IMR-90 (cell line): ENCODE measurements around the gene SEMA5A. TPM values are rescaled to one million over a fixed set of nuclear protein-coding genes. Genes with fewer than 3 reads are reported as not detected.

ENCODE experiments used
- ATAC-seq: fragments of 200-7000 bp; cut with Tn5 transposase; 2 replicates; pipeline ENCODE4 v1.9.1; 2020; ENCODE audit warnings: low read depth, mild to moderate bottlenecking, moderate library complexity
- BruUV-seq: library from RNA; stranded (reverse); fragments of 400-500 nt; replicated peaks from 2 replicates; lab custom pipeline; 2021; lab: Mats Ljungman, UMichigan
- CTCF ChIA-PET: fragments of 300-600 bp; formaldehyde crosslinking; extraction: SDS; loops from one replicate; lab custom pipeline; 2021; ENCODE audit warnings: antibody characterized with exemption; lab: Yijun Ruan, JAX
- POLR2A ChIA-PET: fragments of 300-600 bp; sonication (Branson Sonifier 250); formaldehyde crosslinking; loops from one replicate; lab custom pipeline; 2022; ENCODE audit warnings: antibody characterized with exemption; ENCODE audit not compliant: unreplicated experiment; lab: Charles Lee
- DNase-seq: peaks from one replicate; pipeline ENCODE4 v3.0.0; 2013
- H2AFZ ChIP-seq: replicated peaks from 2 replicates; pipeline ENCODE3; 2013; ENCODE audit warnings: low read length, mild to moderate bottlenecking; ENCODE audit not compliant: poor library complexity
- H2AK5ac ChIP-seq: 2 replicates; pipeline ENCODE4 v1.6.1; 2013; ENCODE audit warnings: low read depth, low read length, inconsistent platforms
- H2AK9ac ChIP-seq: replicated peaks from 2 replicates; pipeline ENCODE3; 2013; ENCODE audit warnings: mild to moderate bottlenecking, low read depth, low read length, moderate library complexity; ENCODE audit not compliant: poor library complexity
- H2BK120ac ChIP-seq: 2 replicates; pipeline ENCODE4 v1.6.1; 2013; ENCODE audit warnings: low read depth, low read length, inconsistent platforms
- H2BK15ac ChIP-seq: 3 replicates; pipeline ENCODE4 v1.6.1; 2013; ENCODE audit warnings: low read depth, low read length, inconsistent platforms
- H2BK20ac ChIP-seq: 2 replicates; pipeline ENCODE4 v1.6.1; 2013; ENCODE audit warnings: low read depth, mild to moderate bottlenecking, inconsistent platforms, low read length, moderate library complexity
- H2BK5ac ChIP-seq: 2 replicates; pipeline ENCODE4 v1.6.1; 2013; ENCODE audit warnings: mild to moderate bottlenecking, low read depth, low read length, inconsistent platforms; ENCODE audit not compliant: poor library complexity, severe bottlenecking
- H3K14ac ChIP-seq: replicated peaks from 2 replicates; pipeline ENCODE4 v1.6.1; 2013; ENCODE audit warnings: low read depth, low read length, inconsistent platforms
- H3K18ac ChIP-seq: 2 replicates; pipeline ENCODE4 v1.6.1; 2013; ENCODE audit warnings: low read depth, low read length, control low read depth
- H3K23ac ChIP-seq: 2 replicates; pipeline ENCODE4 v1.6.1; 2013; ENCODE audit warnings: low read depth, low read length, inconsistent platforms
- H3K27ac ChIP-seq: 2 replicates; pipeline ENCODE4 v1.5.1; 2013; ENCODE audit warnings: mild to moderate bottlenecking, control low read depth, low read length; ENCODE audit not compliant: insufficient read depth
- H3K27me3 ChIP-seq: 2 replicates; pipeline ENCODE4 v1.6.1; 2013; ENCODE audit warnings: low read length; ENCODE audit not compliant: control insufficient read depth, insufficient read depth
- H3K36me3 ChIP-seq: 2 replicates; pipeline ENCODE4 v1.6.1; 2013; ENCODE audit warnings: low read length, mixed read lengths; ENCODE audit not compliant: control insufficient read depth, insufficient read depth
- H3K4ac ChIP-seq: 2 replicates; pipeline ENCODE4 v1.6.1; 2013; ENCODE audit warnings: low read depth, low read length, inconsistent platforms
- H3K4me1 ChIP-seq: 2 replicates; pipeline ENCODE4 v1.6.1; 2013; ENCODE audit warnings: low read length, mixed read lengths; ENCODE audit not compliant: control insufficient read depth, insufficient read depth
- H3K4me2 ChIP-seq: 2 replicates; pipeline ENCODE4 v1.6.1; 2013; ENCODE audit warnings: low read depth, mild to moderate bottlenecking, control low read depth, low read length, moderate library complexity
- H3K4me3 ChIP-seq: 2 replicates; pipeline ENCODE4 v1.5.1; 2013; ENCODE audit warnings: low read depth, mild to moderate bottlenecking, control low read depth, low read length, moderate library complexity; ENCODE audit not compliant: insufficient read depth
- H3K56ac ChIP-seq: 2 replicates; pipeline ENCODE4 v1.6.1; 2013; ENCODE audit warnings: low read length, inconsistent platforms; ENCODE audit not compliant: insufficient read depth; ENCODE audit errors: extremely low read depth
- H3K79me1 ChIP-seq, 2 experiments: 2 replicates each; pipeline ENCODE4 v1.6.1; 2013; ENCODE audit warnings: low read length in 2 of 2, inconsistent platforms in 1 of 2, low read depth in 1 of 2
- H3K9ac ChIP-seq: 2 replicates; pipeline ENCODE4 v1.6.1; 2013; ENCODE audit warnings: low read depth, low read length, control low read depth
- H3K9me1 ChIP-seq: 2 replicates; pipeline ENCODE4 v1.6.1; 2013; ENCODE audit warnings: low read length, inconsistent platforms; ENCODE audit not compliant: insufficient read depth
- H3K9me3 ChIP-seq: 2 replicates; pipeline ENCODE4 v1.6.1; 2013; ENCODE audit warnings: low read length; ENCODE audit not compliant: control insufficient read depth, insufficient read depth
- H4K20me1 ChIP-seq: 2 replicates; pipeline ENCODE4 v1.6.1; 2013; ENCODE audit warnings: low read length, inconsistent platforms; ENCODE audit not compliant: insufficient read depth
- H4K5ac ChIP-seq: 2 replicates; pipeline ENCODE4 v1.6.1; 2013; ENCODE audit warnings: mild to moderate bottlenecking, low read depth, low read length, control low read depth
- H4K8ac ChIP-seq, 2 experiments: 2 replicates each; pipeline ENCODE4 v1.6.1; 2013; ENCODE audit warnings: low read depth in 2 of 2, low read length in 2 of 2, control low read depth in 1 of 2, inconsistent platforms in 1 of 2
- H4K91ac ChIP-seq: 2 replicates; pipeline ENCODE4 v1.6.1; 2013; ENCODE audit warnings: low read depth, low read length, inconsistent platforms; ENCODE audit not compliant: insufficient read depth
- BHLHE40 ChIP-seq: fragments of 150-350 bp; IDR thresholded peaks from 2 replicates; pipeline ENCODE4 v1.6.1; 2016; ENCODE audit warnings: mild to moderate bottlenecking, low read depth, low read length
- CEBPB ChIP-seq: IDR thresholded peaks from 2 replicates; pipeline ENCODE4 v1.6.1; 2012; ENCODE audit warnings: low read depth, low read length, improper control_type of control experiment
- CHD1 ChIP-seq: IDR thresholded peaks from 2 replicates; pipeline ENCODE4 v1.6.1; 2012; ENCODE audit warnings: low read depth, low read length, improper control_type of control experiment
- FOS ChIP-seq: fragments of 150-350 bp; IDR thresholded peaks from 2 replicates; pipeline ENCODE4 v1.6.1; 2016; ENCODE audit warnings: low read depth, low read length
- MAFK ChIP-seq: IDR thresholded peaks from 2 replicates; pipeline ENCODE4 v1.6.1; 2012; ENCODE audit warnings: low read depth, low read length, improper control_type of control experiment
- MAZ ChIP-seq: IDR thresholded peaks from 2 replicates; pipeline ENCODE4 v1.6.1; 2012; ENCODE audit warnings: low read depth, mild to moderate bottlenecking, low read length, improper control_type of control experiment, moderate library complexity, borderline replicate concordance
- MXI1 ChIP-seq: IDR thresholded peaks from 2 replicates; pipeline ENCODE4 v1.6.1; 2012; ENCODE audit warnings: low read depth, mild to moderate bottlenecking, low read length, moderate library complexity, borderline replicate concordance
- NFE2L2 ChIP-seq: fragments of 150-350 bp; IDR thresholded peaks from 2 replicates; pipeline ENCODE4 v1.6.1; 2016; ENCODE audit warnings: low read depth, mild to moderate bottlenecking, low read length
- POLR2A ChIP-seq: IDR thresholded peaks from 2 replicates; pipeline ENCODE4 v1.6.1; 2012; ENCODE audit warnings: mild to moderate bottlenecking, low read depth, low read length
- RAD21 ChIP-seq: IDR thresholded peaks from 2 replicates; pipeline ENCODE4 v1.6.1; 2012; ENCODE audit warnings: low read length, improper control_type of control experiment
- RCOR1 ChIP-seq: IDR thresholded peaks from 2 replicates; pipeline ENCODE4 v1.6.1; 2012; ENCODE audit warnings: mild to moderate bottlenecking, low read length, improper control_type of control experiment; ENCODE audit not compliant: insufficient replicate concordance
- RFX5 ChIP-seq: IDR thresholded peaks from 2 replicates; pipeline ENCODE4 v1.8.0; 2012; ENCODE audit warnings: low read depth, mild to moderate bottlenecking, low read length, moderate library complexity
- SMC3 ChIP-seq: fragments of 150-350 bp; IDR thresholded peaks from 2 replicates; pipeline ENCODE4 v1.6.1; 2016; ENCODE audit warnings: low read depth, mild to moderate bottlenecking, antibody characterized with exemption, low read length, moderate library complexity
- WGBS, 2 experiments: methylation state at CpG; one replicate each; pipeline versions ENCODE4 v1.1.5 to v1.1.7; 2013; ENCODE audit warnings: missing lambda C conversion rate in 2 of 2; ENCODE audit not compliant: insufficient read length in 1 of 2; ENCODE audit errors: extremely low coverage in 2 of 2; 5-methylcytosine and 5-hydroxymethylcytosine counted together
- dilution Hi-C: fragments of 300-500 bp; cut with HindIII; formaldehyde crosslinking; loops from one replicate; pipeline ENCODE4 v1.14.3; 2018; ENCODE audit warnings: low sequenced_read_pairs; ENCODE audit not compliant: unreplicated experiment
- in situ Hi-C: fragments of 300-500 bp; cut with MboI; formaldehyde crosslinking; loops from 3 replicates; pipeline ENCODE4 v1.14.3; 2019; ENCODE audit warnings: low sequenced_read_pairs, inconsistent platforms, mixed read lengths
- intact Hi-C: fragments of 100-400 bp; cut with micrococcal nuclease; formaldehyde crosslinking; loops from 2 replicates; pipeline ENCODE4 v1.10.0; 2022
- polyA plus RNA-seq, 3 experiments: library from polyadenylated mRNA; depleted of rRNA; stranded (reverse); fragments of >200 nt; gene quantifications; 2 replicates each; pipeline ENCODE4 v1.2.3, GENCODE V29; 2012; ENCODE audit warnings: low replicate concordance in 1 of 3
- total RNA-seq: library from RNA; depleted of rRNA; stranded (reverse); fragments of >200 nt; gene quantifications from 2 replicates; pipeline ENCODE4 v1.2.3, GENCODE V29; 2012
- TF ChIP-seq, protein P1 (sequence below): fragments of 150-350 bp; IDR thresholded peaks from 2 replicates; pipeline ENCODE4 v1.6.1; 2017; ENCODE audit warnings: mild to moderate bottlenecking, antibody characterized with exemption, low read length, low read depth
- TF ChIP-seq, protein P2 (sequence below): conservative IDR thresholded peaks from 2 replicates; pipeline ENCODE4 v1.5.1; 2012; ENCODE audit warnings: mild to moderate bottlenecking, low read depth, low read length, improper control_type of control experiment
- TF ChIP-seq, protein P3 (sequence below): fragments of 150-350 bp; IDR thresholded peaks from 2 replicates; pipeline ENCODE4 v1.6.1; 2016; ENCODE audit warnings: low read depth, mild to moderate bottlenecking, low read length, moderate library complexity, borderline replicate concordance

Gene SEMA5A
- total and polyA plus RNA-seq, 2 of the 4 experiments (the other 2 are of a cell fraction), result 8.2 to 9.9 TPM

DNA sequence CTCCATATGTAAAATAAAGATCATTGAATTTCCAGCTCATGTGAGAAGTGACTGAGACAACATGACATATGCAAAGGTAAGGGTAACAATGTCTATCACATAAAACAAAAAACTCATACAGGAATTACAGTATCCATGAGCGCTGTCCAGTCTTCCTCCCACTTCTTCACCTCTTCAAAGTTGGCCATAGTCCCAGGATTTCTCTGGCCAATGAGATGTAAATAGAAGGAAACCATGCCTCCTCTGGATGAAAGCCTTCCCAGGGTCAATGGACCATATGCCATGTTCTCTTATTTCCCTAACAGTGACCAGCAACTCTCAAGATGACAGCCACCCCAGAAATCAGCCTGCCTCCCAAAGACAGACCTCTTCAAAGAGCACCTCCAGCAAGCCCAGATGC lies 75.5 kb downstream of the SEMA5A start:
- CTCF ChIA-PET, result no interaction called here
- POLR2A ChIA-PET, result interaction anchor here (0.6 kb wide), 1 partner anchor 9 kb away, joined by 3 read pairs; no protein-coding TSS in a partner anchor

More for the DNA sequence above, 75.5 kb downstream of the SEMA5A start:
- Histone ChIP-seq H2AFZ (no peak overlapping the region), H2BK120ac (no peak overlapping the region), H4K8ac (no peak overlapping the region), H3K4me3 (no peak overlapping the region), H3K9me1 (peaks cover 9% of the 10 kb centered on the region), H3K23ac (no peak overlapping the region), H3K79me1 (peaks cover 3 to 50% of the 10 kb centered on the region in 2 experiments; a peak in 2 of 4 replicates), H2BK20ac (no peak overlapping the region), H2BK15ac (no peak overlapping the region), H3K4me1 (peaks cover 4% of the 10 kb centered on the region), H3K18ac (no peak overlapping the region), H3K14ac (no peak overlapping the region), H2AK9ac (no peak overlapping the region), H3K27ac (no peak overlapping the region), H3K4me2 (no peak overlapping the region), H3K27me3 (no peaks in the 10 kb centered on the region), H4K20me1 (peaks cover 9% of the 10 kb centered on the region; the same call in 1 of the 2 replicates), H3K36me3 (no peaks in the 10 kb centered on the region), H3K9ac (no peak overlapping the region), H3K56ac (no peak overlapping the region), H2AK5ac (no peak overlapping the region), H3K9me3 (no peaks in the 10 kb centered on the region), H2BK5ac (no peak overlapping the region), H4K91ac (no peak overlapping the region), H4K5ac (no peak overlapping the region), H3K4ac (no peak overlapping the region)
- dilution Hi-C loops (no loop called here), intact Hi-C loops (no loop called here), in situ Hi-C loops (no loop called here)
- TF ChIP-seq MAFK (no peak), CHD1 (no peak), RFX5 (no peak), MAZ (no peak), RAD21 (no peak), POLR2A (no peak), NFE2L2 (no peak), MXI1 (no peak), FOS (no peak), RCOR1 (no peak), CEBPB (no peak), SMC3 (no peak), BHLHE40 (no peak)
- TF ChIP-seq, protein P1, sequence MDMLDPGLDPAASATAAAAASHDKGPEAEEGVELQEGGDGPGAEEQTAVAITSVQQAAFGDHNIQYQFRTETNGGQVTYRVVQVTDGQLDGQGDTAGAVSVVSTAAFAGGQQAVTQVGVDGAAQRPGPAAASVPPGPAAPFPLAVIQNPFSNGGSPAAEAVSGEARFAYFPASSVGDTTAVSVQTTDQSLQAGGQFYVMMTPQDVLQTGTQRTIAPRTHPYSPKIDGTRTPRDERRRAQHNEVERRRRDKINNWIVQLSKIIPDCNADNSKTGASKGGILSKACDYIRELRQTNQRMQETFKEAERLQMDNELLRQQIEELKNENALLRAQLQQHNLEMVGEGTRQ, result no peak
- TF ChIP-seq, protein P2, sequence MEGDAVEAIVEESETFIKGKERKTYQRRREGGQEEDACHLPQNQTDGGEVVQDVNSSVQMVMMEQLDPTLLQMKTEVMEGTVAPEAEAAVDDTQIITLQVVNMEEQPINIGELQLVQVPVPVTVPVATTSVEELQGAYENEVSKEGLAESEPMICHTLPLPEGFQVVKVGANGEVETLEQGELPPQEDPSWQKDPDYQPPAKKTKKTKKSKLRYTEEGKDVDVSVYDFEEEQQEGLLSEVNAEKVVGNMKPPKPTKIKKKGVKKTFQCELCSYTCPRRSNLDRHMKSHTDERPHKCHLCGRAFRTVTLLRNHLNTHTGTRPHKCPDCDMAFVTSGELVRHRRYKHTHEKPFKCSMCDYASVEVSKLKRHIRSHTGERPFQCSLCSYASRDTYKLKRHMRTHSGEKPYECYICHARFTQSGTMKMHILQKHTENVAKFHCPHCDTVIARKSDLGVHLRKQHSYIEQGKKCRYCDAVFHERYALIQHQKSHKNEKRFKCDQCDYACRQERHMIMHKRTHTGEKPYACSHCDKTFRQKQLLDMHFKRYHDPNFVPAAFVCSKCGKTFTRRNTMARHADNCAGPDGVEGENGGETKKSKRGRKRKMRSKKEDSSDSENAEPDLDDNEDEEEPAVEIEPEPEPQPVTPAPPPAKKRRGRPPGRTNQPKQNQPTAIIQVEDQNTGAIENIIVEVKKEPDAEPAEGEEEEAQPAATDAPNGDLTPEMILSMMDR, result no peak
- TF ChIP-seq, protein P3, sequence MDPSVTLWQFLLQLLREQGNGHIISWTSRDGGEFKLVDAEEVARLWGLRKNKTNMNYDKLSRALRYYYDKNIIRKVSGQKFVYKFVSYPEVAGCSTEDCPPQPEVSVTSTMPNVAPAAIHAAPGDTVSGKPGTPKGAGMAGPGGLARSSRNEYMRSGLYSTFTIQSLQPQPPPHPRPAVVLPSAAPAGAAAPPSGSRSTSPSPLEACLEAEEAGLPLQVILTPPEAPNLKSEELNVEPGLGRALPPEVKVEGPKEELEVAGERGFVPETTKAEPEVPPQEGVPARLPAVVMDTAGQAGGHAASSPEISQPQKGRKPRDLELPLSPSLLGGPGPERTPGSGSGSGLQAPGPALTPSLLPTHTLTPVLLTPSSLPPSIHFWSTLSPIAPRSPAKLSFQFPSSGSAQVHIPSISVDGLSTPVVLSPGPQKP, result no peak
- WGBS, 2 experiments, result no CpG with 5 or more reads among the region's 1 CpG
- DNase-seq (no peak), ATAC-seq (no peak)
- no TSS peak for BruUV-seq
